Measurements from ENCODE around the gene SNU13.

GRCh38 chr22:41661088-41661487 lies 27.6 kb downstream of the SNU13 start:
- TF ChIP-seq CTCF (IDR thresholded peaks at IDR 0.05) (no peak), POLR2AphosphoS5 (IDR thresholded peaks at IDR 0.05) (no peak)
